A549 (cell line): ENCODE results near the gene PTPRK. TPM values are rescaled to one million over a fixed set of nuclear protein-coding genes. Genes with fewer than 3 reads are reported as not detected.

Source experiments
- ATAC-seq, 2 experiments: fragments of 200-7000 bp in 1 of 2; fragments of >200 bp in 1 of 2; cut with Nextera tagmentation in 1 of 2; cut with Tn5 transposase in 1 of 2; 3 replicates each; pipeline versions ENCODE4 v1.8.0 to v1.9.1; 2018 to 2020; ENCODE audit warnings: mild to moderate bottlenecking in 1 of 2, moderate library complexity in 1 of 2
- CTCF ChIA-PET: fragments of 300-600 bp; sonication (Branson Sonifier 250); formaldehyde crosslinking; extraction: SDS; loops from one replicate; lab custom pipeline; 2021; ENCODE audit warnings: antibody characterized with exemption, inconsistent platforms; lab: Yijun Ruan, JAX
- POLR2A ChIA-PET: fragments of 350-600 bp; formaldehyde crosslinking; extraction: SDS; loops from one replicate; lab custom pipeline; 2021; ENCODE audit warnings: antibody characterized with exemption, inconsistent platforms; lab: Yijun Ruan, JAX
- DNase-seq, 2 experiments: peaks; one replicate each; pipeline versions ENCODE4 v3.0.0 to v3.0.0-alpha.2; 2011 to 2016; ENCODE audit warnings: low read depth in 1 of 2, low spot score in 1 of 2
- FAIRE-seq: peaks from 2 replicates; lab custom pipeline; 2011; peaks lifted over from hg19 to GRCh38; lab: Jason Lieb, UNC
- H3K27ac ChIP-seq, 2 experiments: fragments of >200 bp; sonication (Bioruptor Twin); formaldehyde crosslinking; 3 replicates each; pipeline ENCODE4 v1.5.1; 2016 to 2017
- H3K4me1 ChIP-seq: fragments of >200 bp; sonication (Bioruptor Twin); formaldehyde crosslinking; 3 replicates; pipeline ENCODE4 v1.6.1; 2016
- H3K4me2 ChIP-seq: fragments of >200 bp; sonication (Bioruptor Twin); formaldehyde crosslinking; 3 replicates; pipeline ENCODE4 v1.6.1; 2016
- H3K4me3 ChIP-seq: fragments of >200 bp; sonication (Bioruptor Twin); formaldehyde crosslinking; 3 replicates; pipeline ENCODE4 v1.5.1; 2016
- H3K9me3 ChIP-seq: fragments of >200 bp; sonication (Bioruptor Twin); formaldehyde crosslinking; 3 replicates; pipeline ENCODE4 v1.6.1; 2016
- BHLHE40 ChIP-seq: IDR thresholded peaks from 2 replicates; pipeline ENCODE4 v1.6.1; 2012; ENCODE audit warnings: low read depth, low read length, inconsistent platforms
- CBX2 ChIP-seq: fragments of 200-600 bp; sonication (generic); IDR thresholded peaks from 2 replicates; pipeline ENCODE4 v1.6.1; 2016; ENCODE audit warnings: low read depth, mild to moderate bottlenecking, borderline replicate concordance
- CBX8 ChIP-seq: fragments of 200-600 bp; sonication (generic); IDR thresholded peaks from 2 replicates; pipeline ENCODE4 v1.6.1; 2016
- CEBPB ChIP-seq, 2 experiments: fragments of >200 bp in 1 of 2; sonication (Bioruptor Twin) in 1 of 2; formaldehyde crosslinking in 1 of 2; IDR thresholded peaks; 2 replicates each; pipeline ENCODE4 v1.6.1; 2012 to 2016
- CHD2 ChIP-seq: fragments of 150-350 bp; IDR thresholded peaks from 2 replicates; pipeline ENCODE4 v1.6.1; 2014; ENCODE audit warnings: low read length; ENCODE audit not compliant: partially characterized antibody
- CHD4 ChIP-seq: fragments of 200-600 bp; sonication (generic); IDR thresholded peaks from 2 replicates; pipeline ENCODE4 v1.6.1; 2016; ENCODE audit warnings: antibody characterized with exemption, mild to moderate bottlenecking, borderline replicate concordance
- E2F6 ChIP-seq: IDR thresholded peaks from 2 replicates; pipeline ENCODE4 v1.6.1; 2012; ENCODE audit warnings: low read depth, borderline replicate concordance
- EHF ChIP-seq: fragments of 250-450 bp; sonication (Bioruptor Pico); IDR thresholded peaks from 2 replicates; pipeline ENCODE4 v1.5.0; 2020; ENCODE audit warnings: mild to moderate bottlenecking
- EHMT2 ChIP-seq: fragments of 200-600 bp; sonication (generic); IDR thresholded peaks from 2 replicates; pipeline ENCODE4 v1.6.1; 2016; ENCODE audit warnings: antibody characterized with exemption, low read depth, mild to moderate bottlenecking, moderate library complexity
- FOSL2 ChIP-seq, 2 experiments: fragments of 450-650 bp in 1 of 2; fragments of >200 bp in 1 of 2; sonication (Bioruptor Twin) in 1 of 2; formaldehyde crosslinking; IDR thresholded peaks; 2 replicates each; pipeline versions ENCODE4 v1.5.0 to v1.6.1; 2016 to 2020; ENCODE audit warnings: mild to moderate bottlenecking in 1 of 2, moderate library complexity in 1 of 2
- GATA3 ChIP-seq: IDR thresholded peaks from 2 replicates; pipeline ENCODE4 v1.6.1; 2012; ENCODE audit warnings: borderline replicate concordance
- HDAC2 ChIP-seq: fragments of 200-600 bp; sonication (generic); IDR thresholded peaks from 2 replicates; pipeline ENCODE4 v1.6.1; 2016
- HMGXB4 ChIP-seq: fragments of 250-450 bp; sonication (Bioruptor Pico); IDR thresholded peaks from 2 replicates; pipeline ENCODE4 v1.5.0; 2021; ENCODE audit warnings: mild to moderate bottlenecking, moderate library complexity, borderline replicate concordance
- HOXB13 ChIP-seq: fragments of 250-450 bp; sonication (Bioruptor Pico); IDR thresholded peaks from 2 replicates; pipeline ENCODE4 v1.5.0; 2020; ENCODE audit warnings: low read depth, mild to moderate bottlenecking, moderate library complexity
- JUNB ChIP-seq: fragments of >200 bp; sonication (Bioruptor Twin); formaldehyde crosslinking; IDR thresholded peaks from 2 replicates; pipeline ENCODE4 v1.6.1; 2016
- KDM5A ChIP-seq: fragments of 200-600 bp; sonication (generic); IDR thresholded peaks from 2 replicates; pipeline ENCODE4 v1.6.1; 2016; ENCODE audit warnings: antibody characterized with exemption, mild to moderate bottlenecking
- MAX ChIP-seq: IDR thresholded peaks from 2 replicates; pipeline ENCODE4 v1.6.1; 2012
- MAZ ChIP-seq: fragments of 150-350 bp; IDR thresholded peaks from 2 replicates; pipeline ENCODE4 v1.6.1; 2014; ENCODE audit warnings: antibody characterized with exemption, low read depth, low read length, borderline replicate concordance
- MYC ChIP-seq: IDR thresholded peaks from 2 replicates; pipeline ENCODE4 v1.6.1; 2012; ENCODE audit warnings: mild to moderate bottlenecking, inconsistent platforms, low read length, improper control_type of control experiment, borderline replicate concordance
- NPAS2 ChIP-seq: fragments of 250-450 bp; sonication (Bioruptor Pico); IDR thresholded peaks from 2 replicates; pipeline ENCODE4 v1.8.0; 2022; ENCODE audit warnings: mild to moderate bottlenecking, moderate library complexity, borderline replicate concordance
- NR3C1 ChIP-seq: fragments of >200 bp; sonication (Bioruptor Twin); formaldehyde crosslinking; IDR thresholded peaks from 3 replicates; pipeline ENCODE4 v1.6.1; 2017
- POLR2A ChIP-seq: IDR thresholded peaks from 2 replicates; pipeline ENCODE4 v1.6.1; 2012; ENCODE audit warnings: mild to moderate bottlenecking, low read length
- TP53 ChIP-seq: fragments of 250-450 bp; sonication (Bioruptor Pico); IDR thresholded peaks from 2 replicates; pipeline ENCODE4 v1.5.0; 2021; ENCODE audit warnings: mild to moderate bottlenecking, moderate library complexity
- ZC3H11A ChIP-seq: fragments of 450-650 bp; IDR thresholded peaks from 2 replicates; pipeline ENCODE4 v1.6.1; 2014; ENCODE audit warnings: antibody characterized with exemption, mild to moderate bottlenecking
- ZNF302 ChIP-seq: fragments of 250-450 bp; sonication (Bioruptor Pico); IDR thresholded peaks from 2 replicates; pipeline ENCODE4 v1.9.0; 2021; ENCODE audit warnings: inconsistent platforms, mild to moderate bottlenecking, moderate library complexity
- ZSCAN20 ChIP-seq: fragments of 250-450 bp; sonication (Bioruptor Pico); IDR thresholded peaks from 2 replicates; pipeline ENCODE4 v1.8.0; 2022; ENCODE audit warnings: mild to moderate bottlenecking, moderate library complexity
- WGBS: methylation state at CpG from one replicate; pipeline ENCODE4 v1.1.6; 2017; ENCODE audit errors: missing lambda C conversion rate; 5-methylcytosine and 5-hydroxymethylcytosine counted together
- polyA plus RNA-seq, 4 experiments: library from polyadenylated mRNA; depleted of rRNA in 3 of 4; stranded (reverse); fragments of >200 nt; fragmentation: RNase III in 1 of 4; extraction: RNeasy Plus Mini Kit Qiagen cat#74134 plus additional on column Dnase treatment in 1 of 4; gene quantifications; 2 replicates in 3 of 4; 3 replicates in 1 of 4; pipeline ENCODE4 v1.2.3, GENCODE V29; 2011 to 2017
- TF ChIP-seq, protein P1 (sequence below): fragments of 250-450 bp; sonication (Bioruptor Pico); IDR thresholded peaks from 2 replicates; pipeline ENCODE4 v1.5.0; 2020; ENCODE audit warnings: low read depth, mild to moderate bottlenecking, moderate library complexity
- TF ChIP-seq, protein P2 (sequence below): fragments of 450-650 bp; IDR thresholded peaks from 2 replicates; pipeline ENCODE4 v1.6.1; 2014; ENCODE audit warnings: antibody characterized with exemption
- TF ChIP-seq, protein P3 (sequence below): fragments of 150-350 bp; IDR thresholded peaks from 2 replicates; pipeline ENCODE4 v1.6.1; 2014; ENCODE audit warnings: low read depth, mild to moderate bottlenecking, low read length
- TF ChIP-seq, protein P4 (sequence below): fragments of >200 bp; sonication (Bioruptor Twin); formaldehyde crosslinking; IDR thresholded peaks from 2 replicates; pipeline ENCODE4 v1.6.1; 2016

The PTPRK gene
- polyA plus RNA-seq, 2 of the 4 experiments (the other 2 are of a cell fraction), result 14.4 to 16.1 TPM

DNA sequence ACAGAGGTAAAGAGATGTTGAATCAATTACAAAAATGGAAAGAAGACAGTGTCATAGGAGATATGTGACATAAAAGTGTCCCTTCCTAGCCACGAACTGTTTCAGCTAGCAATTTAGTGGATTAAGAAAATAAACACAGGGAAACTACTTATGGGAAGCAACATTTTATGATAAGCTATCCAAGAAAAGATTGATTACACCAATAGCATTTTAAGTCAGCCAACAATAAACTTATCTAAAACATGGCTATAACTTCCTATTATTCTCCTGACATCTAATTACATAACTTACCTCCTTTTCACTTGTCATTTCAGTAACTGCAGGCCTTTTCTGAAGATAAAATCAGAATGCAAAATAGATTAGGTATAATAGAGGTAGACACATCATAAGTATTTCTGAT lies 111.4 kb downstream of the PTPRK start:
- no peak for TF ChIP-seq BHLHE40
- TF ChIP-seq POLR2A, result no peak
- TF ChIP-seq ZC3H11A, result no peak
- no peak for TF ChIP-seq NR3C1
- TF ChIP-seq KDM5A, result no peak
- no peak for TF ChIP-seq CEBPB (IDR thresholded peaks at IDR 0.05)
- TF ChIP-seq NPAS2 (CRISPR knock-in tag), result no peak
- TF ChIP-seq HMGXB4 (CRISPR knock-in tag), result no peak
- TF ChIP-seq EHMT2, result no peak
- TF ChIP-seq HDAC2, result no peak
- TF ChIP-seq MYC, result no peak
- no peak for TF ChIP-seq CBX2
- no peak for TF ChIP-seq E2F6
- TF ChIP-seq GATA3, result no peak
- TF ChIP-seq, protein P1, sequence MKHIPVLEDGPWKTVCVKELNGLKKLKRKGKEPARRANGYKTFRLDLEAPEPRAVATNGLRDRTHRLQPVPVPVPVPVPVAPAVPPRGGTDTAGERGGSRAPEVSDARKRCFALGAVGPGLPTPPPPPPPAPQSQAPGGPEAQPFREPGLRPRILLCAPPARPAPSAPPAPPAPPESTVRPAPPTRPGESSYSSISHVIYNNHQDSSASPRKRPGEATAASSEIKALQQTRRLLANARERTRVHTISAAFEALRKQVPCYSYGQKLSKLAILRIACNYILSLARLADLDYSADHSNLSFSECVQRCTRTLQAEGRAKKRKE (CRISPR knock-in tag), result no peak
- TF ChIP-seq, protein P2, sequence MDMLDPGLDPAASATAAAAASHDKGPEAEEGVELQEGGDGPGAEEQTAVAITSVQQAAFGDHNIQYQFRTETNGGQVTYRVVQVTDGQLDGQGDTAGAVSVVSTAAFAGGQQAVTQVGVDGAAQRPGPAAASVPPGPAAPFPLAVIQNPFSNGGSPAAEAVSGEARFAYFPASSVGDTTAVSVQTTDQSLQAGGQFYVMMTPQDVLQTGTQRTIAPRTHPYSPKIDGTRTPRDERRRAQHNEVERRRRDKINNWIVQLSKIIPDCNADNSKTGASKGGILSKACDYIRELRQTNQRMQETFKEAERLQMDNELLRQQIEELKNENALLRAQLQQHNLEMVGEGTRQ, result no peak
- TF ChIP-seq, protein P3, sequence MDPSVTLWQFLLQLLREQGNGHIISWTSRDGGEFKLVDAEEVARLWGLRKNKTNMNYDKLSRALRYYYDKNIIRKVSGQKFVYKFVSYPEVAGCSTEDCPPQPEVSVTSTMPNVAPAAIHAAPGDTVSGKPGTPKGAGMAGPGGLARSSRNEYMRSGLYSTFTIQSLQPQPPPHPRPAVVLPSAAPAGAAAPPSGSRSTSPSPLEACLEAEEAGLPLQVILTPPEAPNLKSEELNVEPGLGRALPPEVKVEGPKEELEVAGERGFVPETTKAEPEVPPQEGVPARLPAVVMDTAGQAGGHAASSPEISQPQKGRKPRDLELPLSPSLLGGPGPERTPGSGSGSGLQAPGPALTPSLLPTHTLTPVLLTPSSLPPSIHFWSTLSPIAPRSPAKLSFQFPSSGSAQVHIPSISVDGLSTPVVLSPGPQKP, result no peak
- TF ChIP-seq TP53 (CRISPR knock-in tag), result no peak
- no peak for TF ChIP-seq CBX8
- no peak for FAIRE-seq
- ATAC-seq, result no peak
- ChIA-PET POLR2A (no interaction called here), CTCF (no interaction called here)
- Histone ChIP-seq H3K9me3 (no peaks in the 10 kb centered on the region), H3K4me1 (no peaks in the 10 kb centered on the region), H3K4me3 (no peak overlapping the region), H3K4me2 (no peak overlapping the region), H3K27ac (no peak overlapping the region)
- 70% methylated on average over 1 of the region's 1 CpG for WGBS
- DNase-seq, result no peak

- CTCF ChIA-PET, result no interaction called here
- H3K9me3 ChIP-seq, result no peaks in the 10 kb centered on the region
- H3K4me2 ChIP-seq, result no peak overlapping the region
- no peak overlapping the region for H3K4me3 ChIP-seq
- H3K27ac ChIP-seq, result no peak overlapping the region
- no peak for ATAC-seq
- 95% methylated on average over 1 of the region's 1 CpG for WGBS
- no peaks in the 10 kb centered on the region for H3K4me1 ChIP-seq
- TF ChIP-seq EHF, result no peak
- no peak for TF ChIP-seq FOSL2 (IDR thresholded peaks at IDR 0.05)
- no peak for TF ChIP-seq FOSL2 (CRISPR knock-in tag; IDR thresholded peaks at IDR 0.05)
- TF ChIP-seq HOXB13 (CRISPR knock-in tag), result no peak
- TF ChIP-seq NPAS2 (CRISPR knock-in tag), result no peak
- TF ChIP-seq ZSCAN20, result no peak
- no peak for TF ChIP-seq ZNF302
- no peak for TF ChIP-seq MAZ
- TF ChIP-seq KDM5A, result no peak
- no peak for TF ChIP-seq E2F6
- TF ChIP-seq CHD2, result no peak
- TF ChIP-seq JUNB, result no peak
- TF ChIP-seq CHD4, result no peak
- no peak for TF ChIP-seq EHMT2
- no peak for TF ChIP-seq MAX
- TF ChIP-seq GATA3, result no peak
- TF ChIP-seq, protein P4, sequence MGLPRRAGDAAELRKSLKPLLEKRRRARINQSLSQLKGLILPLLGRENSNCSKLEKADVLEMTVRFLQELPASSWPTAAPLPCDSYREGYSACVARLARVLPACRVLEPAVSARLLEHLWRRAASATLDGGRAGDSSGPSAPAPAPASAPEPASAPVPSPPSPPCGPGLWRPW, result no peak
- no peak for FAIRE-seq
- DNase-seq, result no peak
- POLR2A ChIA-PET, result no interaction called here
These were observed 113.9 kb downstream of the PTPRK start for GRCh38 chr6:128406453-128406852.
